ENCODE results near the gene SLC36A2.

DNA sequence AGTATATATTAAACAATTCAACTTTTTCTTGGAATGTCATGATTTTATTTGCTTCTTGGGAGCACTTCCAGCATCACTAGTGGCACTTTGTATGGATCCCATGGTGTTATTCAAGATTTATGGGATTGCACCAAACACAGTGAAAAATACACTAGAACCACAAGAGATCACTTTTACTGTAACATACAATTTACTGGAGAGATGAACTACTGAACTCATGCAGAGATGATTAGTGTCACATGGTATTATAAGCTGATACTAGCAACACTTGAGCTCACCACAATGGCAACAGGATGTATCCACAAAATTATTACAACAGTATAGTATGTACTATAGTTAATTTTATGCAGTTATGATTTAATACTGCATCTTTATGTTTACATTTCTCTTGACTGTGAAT, 16.3 kb upstream of the SLC36A2 start:
- TF ChIP-seq, protein P1, sequence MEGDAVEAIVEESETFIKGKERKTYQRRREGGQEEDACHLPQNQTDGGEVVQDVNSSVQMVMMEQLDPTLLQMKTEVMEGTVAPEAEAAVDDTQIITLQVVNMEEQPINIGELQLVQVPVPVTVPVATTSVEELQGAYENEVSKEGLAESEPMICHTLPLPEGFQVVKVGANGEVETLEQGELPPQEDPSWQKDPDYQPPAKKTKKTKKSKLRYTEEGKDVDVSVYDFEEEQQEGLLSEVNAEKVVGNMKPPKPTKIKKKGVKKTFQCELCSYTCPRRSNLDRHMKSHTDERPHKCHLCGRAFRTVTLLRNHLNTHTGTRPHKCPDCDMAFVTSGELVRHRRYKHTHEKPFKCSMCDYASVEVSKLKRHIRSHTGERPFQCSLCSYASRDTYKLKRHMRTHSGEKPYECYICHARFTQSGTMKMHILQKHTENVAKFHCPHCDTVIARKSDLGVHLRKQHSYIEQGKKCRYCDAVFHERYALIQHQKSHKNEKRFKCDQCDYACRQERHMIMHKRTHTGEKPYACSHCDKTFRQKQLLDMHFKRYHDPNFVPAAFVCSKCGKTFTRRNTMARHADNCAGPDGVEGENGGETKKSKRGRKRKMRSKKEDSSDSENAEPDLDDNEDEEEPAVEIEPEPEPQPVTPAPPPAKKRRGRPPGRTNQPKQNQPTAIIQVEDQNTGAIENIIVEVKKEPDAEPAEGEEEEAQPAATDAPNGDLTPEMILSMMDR (conservative IDR thresholded peaks at IDR 0.05; ENCODE audit: low read length) = no peak
- TF ChIP-seq EZH2phosphoT487 (IDR thresholded peaks at IDR 0.05; ENCODE audit: borderline replicate concordance, low read depth, low read length) = no peak

Measured in OCI-LY7 (cell line).